GM12891 (cell line): ENCODE results near the gene SENP1.

Experiments used
- PAX5 ChIP-seq: IDR thresholded peaks from 2 replicates; pipeline ENCODE4 v1.6.1; 2011; ENCODE audit warnings: low read length, moderate library complexity, mild to moderate bottlenecking; ENCODE audit not compliant: insufficient read depth, severe bottlenecking
- POLR2A ChIP-seq: IDR thresholded peaks from 2 replicates; pipeline ENCODE4 v1.6.1; 2011; ENCODE audit warnings: low read depth, low read length, control low read depth
- POLR2AphosphoS5 ChIP-seq: IDR thresholded peaks from 2 replicates; pipeline ENCODE4 v1.6.1; 2011; ENCODE audit warnings: low read depth, low read length, control low read depth
- POU2F2 ChIP-seq: IDR thresholded peaks from 2 replicates; pipeline ENCODE4 v1.6.1; 2011; ENCODE audit warnings: low read depth, mild to moderate bottlenecking, control low read depth, low read length, moderate library complexity
- SPI1 ChIP-seq: IDR thresholded peaks from 2 replicates; pipeline ENCODE4 v1.6.1; 2011; ENCODE audit warnings: low read depth, low read length, control low read depth
- TAF1 ChIP-seq: IDR thresholded peaks from 2 replicates; pipeline ENCODE4 v1.6.1; 2011; ENCODE audit warnings: low read depth, low read length, control low read depth

DNA sequence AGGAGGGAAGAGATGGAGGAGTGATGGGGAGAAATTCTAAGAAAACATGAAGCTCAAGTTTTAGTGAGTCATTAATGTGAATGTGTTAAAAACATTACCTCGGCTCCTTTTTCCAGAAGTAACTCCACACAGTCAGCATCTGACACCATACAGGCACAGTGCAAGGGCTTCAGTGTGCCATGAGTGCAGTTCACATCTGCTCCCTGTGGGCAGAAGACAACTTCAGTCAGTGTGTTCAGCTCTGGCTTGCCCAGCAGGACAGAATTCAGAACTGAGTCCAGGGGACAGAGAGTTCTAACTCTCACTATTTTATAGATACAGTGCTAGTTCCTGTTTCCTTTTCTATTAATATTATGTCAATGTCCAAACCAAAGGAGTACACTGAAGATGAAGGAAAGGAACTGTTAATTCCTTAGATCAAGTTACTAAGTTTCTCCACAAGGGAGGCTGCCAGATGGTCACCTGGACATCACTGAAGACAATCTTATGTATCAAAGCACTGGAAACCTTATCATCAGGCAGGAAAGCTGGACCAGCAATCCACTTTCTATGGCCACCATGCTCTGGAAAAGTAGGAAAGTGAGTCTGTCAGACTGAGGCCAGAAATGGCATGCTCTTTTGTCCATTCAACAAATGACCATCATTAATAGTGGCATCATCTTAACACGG is 45.4 kb upstream of the SENP1 start:
- TF ChIP-seq POLR2AphosphoS5 (no peak), POLR2A (no peak), TAF1 (no peak), SPI1 (no peak), POU2F2 (no peak), PAX5 (no peak)
